ENCODE data around the gene CCDC27. TPM values are rescaled to one million over a fixed set of nuclear protein-coding genes. Genes with fewer than 3 reads are reported as not detected.

CCDC27 gene
- total and polyA plus RNA-seq, 2 of the 13 experiments (the other 11 are each of a cell fraction or from before 2014, with no cell fraction given): not detected

DNA sequence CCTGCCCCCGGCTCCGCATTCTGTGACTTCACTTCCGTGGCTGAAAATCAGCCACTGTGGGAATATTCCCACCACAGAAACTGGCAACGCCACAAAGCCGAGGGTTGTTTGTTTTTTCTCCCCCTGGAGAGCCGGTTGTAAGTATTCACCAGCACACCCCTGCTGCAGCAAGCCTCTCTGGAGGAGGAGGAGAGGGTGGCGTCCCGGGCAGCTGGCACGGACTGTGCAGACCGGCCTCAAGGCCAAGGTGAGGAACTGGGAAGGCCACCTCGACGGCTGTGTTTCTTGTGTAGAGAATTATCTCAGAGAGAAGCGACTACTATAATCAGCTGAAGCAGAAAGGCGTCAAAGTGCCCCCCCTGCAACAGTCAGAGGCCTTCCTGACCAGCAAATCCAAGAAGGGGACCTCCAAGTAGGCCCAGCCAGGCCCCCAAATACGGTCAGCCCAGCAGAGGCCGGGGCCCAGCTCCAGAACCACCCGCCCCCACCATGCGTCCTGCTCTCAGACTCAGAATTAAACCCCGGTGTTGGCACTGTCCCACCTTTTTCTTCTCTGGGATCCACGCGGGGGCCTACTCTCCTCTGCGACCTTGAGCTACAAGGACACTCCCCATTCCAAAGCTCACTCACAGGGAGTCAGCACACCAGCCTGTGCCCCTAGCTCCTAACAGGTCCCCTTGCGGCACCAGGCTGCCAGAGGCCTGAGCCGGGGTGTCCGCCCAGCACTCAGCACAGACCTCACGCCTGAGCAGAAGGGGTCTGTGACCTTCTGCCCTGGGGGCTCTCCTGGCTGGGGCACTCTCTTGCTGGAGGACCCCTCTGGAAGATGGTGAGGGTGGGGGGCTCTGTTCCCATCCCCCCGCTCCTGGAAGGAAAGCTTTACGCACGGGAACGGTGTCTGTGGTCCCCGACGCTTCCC is 19.1 kb downstream of the CCDC27 start (continued):
- TF ChIP-seq, protein P1, sequence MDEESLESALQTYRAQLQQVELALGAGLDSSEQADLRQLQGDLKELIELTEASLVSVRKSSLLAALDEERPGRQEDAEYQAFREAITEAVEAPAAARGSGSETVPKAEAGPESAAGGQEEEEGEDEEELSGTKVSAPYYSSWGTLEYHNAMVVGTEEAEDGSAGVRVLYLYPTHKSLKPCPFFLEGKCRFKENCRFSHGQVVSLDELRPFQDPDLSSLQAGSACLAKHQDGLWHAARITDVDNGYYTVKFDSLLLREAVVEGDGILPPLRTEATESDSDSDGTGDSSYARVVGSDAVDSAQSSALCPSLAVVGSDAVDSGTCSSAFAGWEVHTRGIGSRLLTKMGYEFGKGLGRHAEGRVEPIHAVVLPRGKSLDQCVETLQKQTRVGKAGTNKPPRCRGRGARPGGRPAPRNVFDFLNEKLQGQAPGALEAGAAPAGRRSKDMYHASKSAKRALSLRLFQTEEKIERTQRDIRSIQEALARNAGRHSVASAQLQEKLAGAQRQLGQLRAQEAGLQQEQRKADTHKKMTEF (CRISPR knock-in tag; IDR thresholded peaks at IDR 0.05): 0 out of 2 replicates have a peak, but pooled peaks have one; percentile 46
- peak; percentile 71; the same call in 1 of the 2 replicates for TF ChIP-seq NRL (CRISPR knock-in tag; IDR thresholded peaks at IDR 0.05; ENCODE audit: borderline replicate concordance)
- peak; percentile 63 for TF ChIP-seq ZNF501 (CRISPR knock-in tag; IDR thresholded peaks at IDR 0.05)
- TF ChIP-seq, protein P2, sequence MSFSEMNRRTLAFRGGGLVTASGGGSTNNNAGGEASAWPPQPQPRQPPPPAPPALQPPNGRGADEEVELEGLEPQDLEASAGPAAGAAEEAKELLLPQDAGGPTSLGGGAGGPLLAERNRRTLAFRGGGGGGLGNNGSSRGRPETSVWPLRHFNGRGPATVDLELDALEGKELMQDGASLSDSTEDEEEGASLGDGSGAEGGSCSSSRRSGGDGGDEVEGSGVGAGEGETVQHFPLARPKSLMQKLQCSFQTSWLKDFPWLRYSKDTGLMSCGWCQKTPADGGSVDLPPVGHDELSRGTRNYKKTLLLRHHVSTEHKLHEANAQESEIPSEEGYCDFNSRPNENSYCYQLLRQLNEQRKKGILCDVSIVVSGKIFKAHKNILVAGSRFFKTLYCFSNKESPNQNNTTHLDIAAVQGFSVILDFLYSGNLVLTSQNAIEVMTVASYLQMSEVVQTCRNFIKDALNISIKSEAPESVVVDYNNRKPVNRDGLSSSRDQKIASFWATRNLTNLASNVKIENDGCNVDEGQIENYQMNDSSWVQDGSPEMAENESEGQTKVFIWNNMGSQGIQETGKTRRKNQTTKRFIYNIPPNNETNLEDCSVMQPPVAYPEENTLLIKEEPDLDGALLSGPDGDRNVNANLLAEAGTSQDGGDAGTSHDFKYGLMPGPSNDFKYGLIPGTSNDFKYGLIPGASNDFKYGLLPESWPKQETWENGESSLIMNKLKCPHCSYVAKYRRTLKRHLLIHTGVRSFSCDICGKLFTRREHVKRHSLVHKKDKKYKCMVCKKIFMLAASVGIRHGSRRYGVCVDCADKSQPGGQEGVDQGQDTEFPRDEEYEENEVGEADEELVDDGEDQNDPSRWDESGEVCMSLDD (CRISPR knock-in tag; IDR thresholded peaks at IDR 0.05; ENCODE audit: borderline replicate concordance): peak; percentile 72; the same call in 1 of the 2 replicates
- no peak for TF ChIP-seq ZNF326 (CRISPR knock-in tag; IDR thresholded peaks at IDR 0.05; ENCODE audit: borderline replicate concordance)
- peak; percentile 65 for TF ChIP-seq PHF8 (CRISPR knock-in tag; IDR thresholded peaks at IDR 0.05)
- peak; percentile 28 for TF ChIP-seq RBM22 (optimal IDR thresholded peaks at IDR 0.05; ENCODE audit: low read length)
- TF ChIP-seq, protein P3, sequence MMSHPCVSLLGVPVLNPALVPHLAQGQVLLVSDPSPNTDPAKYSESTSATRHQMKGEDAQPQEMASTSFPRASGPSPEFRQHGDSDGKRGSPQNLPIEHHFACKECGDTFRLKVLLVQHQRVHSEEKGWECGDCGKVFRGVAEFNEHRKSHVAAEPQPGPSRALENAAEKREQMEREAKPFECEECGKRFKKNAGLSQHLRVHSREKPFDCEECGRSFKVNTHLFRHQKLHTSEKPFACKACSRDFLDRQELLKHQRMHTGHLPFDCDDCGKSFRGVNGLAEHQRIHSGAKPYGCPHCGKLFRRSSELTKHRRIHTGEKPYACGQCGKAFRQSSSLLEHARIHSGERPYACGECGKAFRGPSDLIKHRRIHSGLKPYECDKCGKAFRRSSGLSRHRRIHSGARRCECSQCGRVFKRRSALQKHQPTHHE (CRISPR knock-in tag; IDR thresholded peaks at IDR 0.05; ENCODE audit: borderline replicate concordance): peak; percentile 69; the same call in 1 of the 2 replicates
- peak; percentile 39; the same call in 1 of the 2 replicates for TF ChIP-seq PHF21A (CRISPR knock-in tag; IDR thresholded peaks at IDR 0.05)
- TF ChIP-seq, protein P4, sequence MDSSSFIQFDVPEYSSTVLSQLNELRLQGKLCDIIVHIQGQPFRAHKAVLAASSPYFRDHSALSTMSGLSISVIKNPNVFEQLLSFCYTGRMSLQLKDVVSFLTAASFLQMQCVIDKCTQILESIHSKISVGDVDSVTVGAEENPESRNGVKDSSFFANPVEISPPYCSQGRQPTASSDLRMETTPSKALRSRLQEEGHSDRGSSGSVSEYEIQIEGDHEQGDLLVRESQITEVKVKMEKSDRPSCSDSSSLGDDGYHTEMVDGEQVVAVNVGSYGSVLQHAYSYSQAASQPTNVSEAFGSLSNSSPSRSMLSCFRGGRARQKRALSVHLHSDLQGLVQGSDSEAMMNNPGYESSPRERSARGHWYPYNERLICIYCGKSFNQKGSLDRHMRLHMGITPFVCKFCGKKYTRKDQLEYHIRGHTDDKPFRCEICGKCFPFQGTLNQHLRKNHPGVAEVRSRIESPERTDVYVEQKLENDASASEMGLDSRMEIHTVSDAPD (CRISPR knock-in tag; IDR thresholded peaks at IDR 0.05): 0 out of 2 replicates have a peak, but pooled peaks have one; percentile 61
- 0 out of 2 replicates have a peak, but pooled peaks have one; percentile 60 for TF ChIP-seq ZNF572 (CRISPR knock-in tag; IDR thresholded peaks at IDR 0.05)
- TF ChIP-seq, protein P5, sequence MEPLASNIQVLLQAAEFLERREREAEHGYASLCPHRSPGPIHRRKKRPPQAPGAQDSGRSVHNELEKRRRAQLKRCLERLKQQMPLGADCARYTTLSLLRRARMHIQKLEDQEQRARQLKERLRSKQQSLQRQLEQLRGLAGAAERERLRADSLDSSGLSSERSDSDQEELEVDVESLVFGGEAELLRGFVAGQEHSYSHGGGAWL (CRISPR knock-in tag; IDR thresholded peaks at IDR 0.05): no peak
- TF ChIP-seq HNRNPL (IDR thresholded peaks at IDR 0.05; ENCODE audit: low read depth, low read length): 0 out of 2 replicates have a peak, but pooled peaks have one; percentile 47
- TF ChIP-seq RFXAP (CRISPR knock-in tag; IDR thresholded peaks at IDR 0.05; ENCODE audit: borderline replicate concordance): 0 out of 2 replicates have a peak, but pooled peaks have one; percentile 16
- peak; percentile 59; the same call in 1 of the 2 replicates for TF ChIP-seq TAF1 (CRISPR knock-in tag; IDR thresholded peaks at IDR 0.05)
- peak; percentile 64 for TF ChIP-seq POLR2AphosphoS5 (IDR thresholded peaks at IDR 0.05; ENCODE audit: low read depth, low read length)
- TF ChIP-seq, protein P6, sequence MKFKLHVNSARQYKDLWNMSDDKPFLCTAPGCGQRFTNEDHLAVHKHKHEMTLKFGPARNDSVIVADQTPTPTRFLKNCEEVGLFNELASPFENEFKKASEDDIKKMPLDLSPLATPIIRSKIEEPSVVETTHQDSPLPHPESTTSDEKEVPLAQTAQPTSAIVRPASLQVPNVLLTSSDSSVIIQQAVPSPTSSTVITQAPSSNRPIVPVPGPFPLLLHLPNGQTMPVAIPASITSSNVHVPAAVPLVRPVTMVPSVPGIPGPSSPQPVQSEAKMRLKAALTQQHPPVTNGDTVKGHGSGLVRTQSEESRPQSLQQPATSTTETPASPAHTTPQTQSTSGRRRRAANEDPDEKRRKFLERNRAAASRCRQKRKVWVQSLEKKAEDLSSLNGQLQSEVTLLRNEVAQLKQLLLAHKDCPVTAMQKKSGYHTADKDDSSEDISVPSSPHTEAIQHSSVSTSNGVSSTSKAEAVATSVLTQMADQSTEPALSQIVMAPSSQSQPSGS (CRISPR knock-in tag; IDR thresholded peaks at IDR 0.05): 0 out of 2 replicates have a peak, but pooled peaks have one; percentile 30
- no peak for TF ChIP-seq YEATS2 (CRISPR knock-in tag; IDR thresholded peaks at IDR 0.05; ENCODE audit: borderline replicate concordance)
- 0 out of 2 replicates have a peak, but pooled peaks have one; percentile 5 for TF ChIP-seq ZNF263 (CRISPR knock-in tag; IDR thresholded peaks at IDR 0.05)
